ENCODE measurements around the gene ZNF664. TPM values are rescaled to one million over a fixed set of nuclear protein-coding genes. Genes with fewer than 3 reads are reported as not detected.

The ZNF664 gene
- total and polyA plus RNA-seq, 2 of the 13 experiments (the other 11 are each of a cell fraction or from before 2014, with no cell fraction given), result 43.9 to 56.5 TPM

DNA sequence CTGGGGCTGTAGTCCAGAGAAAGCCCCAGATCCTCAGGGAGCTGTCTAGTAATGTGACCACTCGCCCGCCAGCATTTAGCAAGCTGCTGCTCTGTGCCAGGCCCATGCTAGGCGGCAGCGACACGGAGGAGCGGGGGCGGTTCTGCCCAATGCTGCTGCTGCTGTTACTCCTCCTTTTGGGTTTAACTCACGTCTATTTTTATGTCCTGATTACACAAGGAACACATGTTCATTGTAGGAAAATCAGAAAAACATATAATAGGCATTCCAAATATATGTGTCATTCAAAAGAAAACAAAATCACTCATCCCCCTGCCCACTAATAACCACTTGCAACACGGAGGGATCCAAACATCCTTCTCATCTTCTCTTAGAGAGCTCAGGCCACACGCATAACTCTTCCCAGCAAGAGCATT is 30.8 kb upstream of the ZNF664 start (continued):
- no peak for TF ChIP-seq ZNF263 (CRISPR knock-in tag; IDR thresholded peaks at IDR 0.05)
- TF ChIP-seq, protein P1, sequence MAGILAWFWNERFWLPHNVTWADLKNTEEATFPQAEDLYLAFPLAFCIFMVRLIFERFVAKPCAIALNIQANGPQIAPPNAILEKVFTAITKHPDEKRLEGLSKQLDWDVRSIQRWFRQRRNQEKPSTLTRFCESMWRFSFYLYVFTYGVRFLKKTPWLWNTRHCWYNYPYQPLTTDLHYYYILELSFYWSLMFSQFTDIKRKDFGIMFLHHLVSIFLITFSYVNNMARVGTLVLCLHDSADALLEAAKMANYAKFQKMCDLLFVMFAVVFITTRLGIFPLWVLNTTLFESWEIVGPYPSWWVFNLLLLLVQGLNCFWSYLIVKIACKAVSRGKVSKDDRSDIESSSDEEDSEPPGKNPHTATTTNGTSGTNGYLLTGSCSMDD (CRISPR knock-in tag; IDR thresholded peaks at IDR 0.05), result no peak
- no peak for TF ChIP-seq ZNF672 (CRISPR knock-in tag; IDR thresholded peaks at IDR 0.05)
- TF ChIP-seq, protein P2, sequence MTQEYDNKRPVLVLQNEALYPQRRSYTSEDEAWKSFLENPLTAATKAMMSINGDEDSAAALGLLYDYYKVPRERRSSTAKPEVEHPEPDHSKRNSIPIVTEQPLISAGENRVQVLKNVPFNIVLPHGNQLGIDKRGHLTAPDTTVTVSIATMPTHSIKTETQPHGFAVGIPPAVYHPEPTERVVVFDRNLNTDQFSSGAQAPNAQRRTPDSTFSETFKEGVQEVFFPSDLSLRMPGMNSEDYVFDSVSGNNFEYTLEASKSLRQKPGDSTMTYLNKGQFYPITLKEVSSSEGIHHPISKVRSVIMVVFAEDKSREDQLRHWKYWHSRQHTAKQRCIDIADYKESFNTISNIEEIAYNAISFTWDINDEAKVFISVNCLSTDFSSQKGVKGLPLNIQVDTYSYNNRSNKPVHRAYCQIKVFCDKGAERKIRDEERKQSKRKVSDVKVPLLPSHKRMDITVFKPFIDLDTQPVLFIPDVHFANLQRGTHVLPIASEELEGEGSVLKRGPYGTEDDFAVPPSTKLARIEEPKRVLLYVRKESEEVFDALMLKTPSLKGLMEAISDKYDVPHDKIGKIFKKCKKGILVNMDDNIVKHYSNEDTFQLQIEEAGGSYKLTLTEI (CRISPR knock-in tag; conservative IDR thresholded peaks at IDR 0.05), result no peak
- TF ChIP-seq MAZ (IDR thresholded peaks at IDR 0.05; ENCODE audit: borderline replicate concordance, low read depth, low read length), result no peak
- TF ChIP-seq MAZ (CRISPR knock-in tag; IDR thresholded peaks at IDR 0.05; ENCODE audit: low read depth), result no peak

DNA sequence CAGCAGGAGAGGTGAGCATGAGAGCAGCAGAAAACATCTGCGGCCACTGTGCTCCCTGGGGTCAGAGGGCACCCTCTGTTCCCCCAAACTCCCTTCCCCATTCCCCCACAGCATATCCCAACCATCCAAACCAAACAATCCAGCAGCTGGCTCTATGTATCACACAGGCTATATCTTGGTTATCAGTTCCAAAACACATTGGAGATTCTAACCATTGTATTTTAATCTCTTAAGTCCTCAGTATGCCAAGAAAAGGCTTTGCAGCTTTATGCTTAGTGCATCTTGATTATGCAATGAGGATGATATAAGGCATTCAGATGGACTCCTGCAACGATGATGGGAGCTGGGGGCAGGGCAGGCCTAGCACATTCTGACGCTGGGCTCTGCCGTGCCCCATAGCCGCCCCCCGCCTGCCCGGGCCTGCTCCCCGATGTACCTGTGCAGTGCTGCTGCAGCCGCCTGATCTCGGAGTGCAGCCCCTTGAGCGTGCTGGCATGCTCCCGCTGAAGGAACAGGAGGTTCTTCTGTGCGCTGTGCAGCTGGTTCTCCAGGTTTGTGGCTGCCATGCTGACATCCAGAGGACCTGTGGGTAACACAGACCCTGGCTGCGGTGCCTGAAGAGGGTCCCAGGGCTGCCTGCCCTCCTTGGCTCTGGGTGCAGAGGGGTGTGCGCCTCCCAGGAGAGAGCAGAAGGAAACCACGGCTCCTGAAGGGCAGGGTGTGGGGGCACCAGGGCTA is 29.9 kb upstream of the ZNF664 start:
- ChIA-PET CTCF (ENCODE audit: low intra/inter-chr PET ratio, low total read pairs) (no interaction called here), POLR2A (no interaction called here)
- no peak for FAIRE-seq
- Histone ChIP-seq H3K4me3 (replicated peaks in 1 of 3; ENCODE audit: insufficient read depth in 1 of 3, low read depth in 2 of 3, low read length in 3 of 3) (no peak overlapping the region), H3K79me2 (ENCODE audit: insufficient read depth, low read length) (no peaks in the 10 kb centered on the region), H3K36me3 (replicated peaks in 1 of 2; ENCODE audit: control insufficient read depth in 1 of 2, insufficient read depth in 2 of 2, low read length in 2 of 2) (no peaks in the 10 kb centered on the region; a peak in 1 of 5 replicates), H2AFZ (ENCODE audit: low read length) (no peak overlapping the region), H3K9me3 (ENCODE audit: low read length) (no peaks in the 10 kb centered on the region), H3K9ac (ENCODE audit: insufficient read depth, low read depth, low read length) (no peak overlapping the region), H3K27ac (ENCODE audit: extremely low read length, insufficient read depth, low read length) (no peak overlapping the region), H4K20me1 (ENCODE audit: insufficient read depth, low read length) (no peaks in the 10 kb centered on the region), H3K4me1 (ENCODE audit: insufficient read depth, low read length) (peaks cover 4% of the 10 kb centered on the region; the same call in 1 of the 2 replicates), H3K27me3 (ENCODE audit: control insufficient read depth in 1 of 2, insufficient read depth in 2 of 2, low read length in 2 of 2) (no peaks in the 10 kb centered on the region), H3K4me2 (ENCODE audit: low read depth, low read length) (no peak overlapping the region)
- intact Hi-C loops (cut with micrococcal nuclease; ENCODE audit: unreplicated experiment), result no loop called here
- no TSS peak for BruUV-seq (replicated peaks)
- WGBS (ENCODE audit: low lambda C conversion rate), result 94% methylated on average over 10 of the region's 16 CpGs
- DNase-seq (ENCODE audit: low spot score), result no peak
- in situ Hi-C loops (cut with HindIII; ENCODE audit: extremely low pct_ligation_motif_present, low pct_unique_long_range_greater_than_20kb), result no loop called here
- TF ChIP-seq PAF1 (CRISPR knock-in tag; IDR thresholded peaks at IDR 0.05) (no peak), HNRNPL (IDR thresholded peaks at IDR 0.05; ENCODE audit: low read depth, low read length) (no peak), ZBTB7A (CRISPR knock-in tag; IDR thresholded peaks at IDR 0.05) (no peak), ZNF850 (CRISPR knock-in tag; conservative IDR thresholded peaks at IDR 0.05) (no peak), FOXO1 (CRISPR knock-in tag; IDR thresholded peaks at IDR 0.05) (no peak)
- TF ChIP-seq, protein P3, sequence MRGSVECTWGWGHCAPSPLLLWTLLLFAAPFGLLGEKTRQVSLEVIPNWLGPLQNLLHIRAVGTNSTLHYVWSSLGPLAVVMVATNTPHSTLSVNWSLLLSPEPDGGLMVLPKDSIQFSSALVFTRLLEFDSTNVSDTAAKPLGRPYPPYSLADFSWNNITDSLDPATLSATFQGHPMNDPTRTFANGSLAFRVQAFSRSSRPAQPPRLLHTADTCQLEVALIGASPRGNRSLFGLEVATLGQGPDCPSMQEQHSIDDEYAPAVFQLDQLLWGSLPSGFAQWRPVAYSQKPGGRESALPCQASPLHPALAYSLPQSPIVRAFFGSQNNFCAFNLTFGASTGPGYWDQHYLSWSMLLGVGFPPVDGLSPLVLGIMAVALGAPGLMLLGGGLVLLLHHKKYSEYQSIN (CRISPR knock-in tag; IDR thresholded peaks at IDR 0.05; ENCODE audit: borderline replicate concordance), result no peak
- TF ChIP-seq, protein P4, sequence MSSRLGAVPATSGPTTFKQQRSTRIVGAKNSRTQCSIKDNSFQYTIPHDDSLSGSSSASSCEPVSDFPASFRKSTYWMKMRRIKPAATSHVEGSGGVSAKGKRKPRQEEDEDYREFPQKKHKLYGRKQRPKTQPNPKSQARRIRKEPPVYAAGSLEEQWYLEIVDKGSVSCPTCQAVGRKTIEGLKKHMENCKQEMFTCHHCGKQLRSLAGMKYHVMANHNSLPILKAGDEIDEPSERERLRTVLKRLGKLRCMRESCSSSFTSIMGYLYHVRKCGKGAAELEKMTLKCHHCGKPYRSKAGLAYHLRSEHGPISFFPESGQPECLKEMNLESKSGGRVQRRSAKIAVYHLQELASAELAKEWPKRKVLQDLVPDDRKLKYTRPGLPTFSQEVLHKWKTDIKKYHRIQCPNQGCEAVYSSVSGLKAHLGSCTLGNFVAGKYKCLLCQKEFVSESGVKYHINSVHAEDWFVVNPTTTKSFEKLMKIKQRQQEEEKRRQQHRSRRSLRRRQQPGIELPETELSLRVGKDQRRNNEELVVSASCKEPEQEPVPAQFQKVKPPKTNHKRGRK (CRISPR knock-in tag; IDR thresholded peaks at IDR 0.05), result no peak
- ATAC-seq, result no peak
